Activated CD8-positive, alpha-beta memory T cell treated with anti-CD3 and anti-CD28 coated beads for 36 hours (primary cell): ENCODE results near the gene GRHPR. TPM values are rescaled to one million over a fixed set of nuclear protein-coding genes. Genes with fewer than 3 reads are reported as not detected.

Experiments
- total RNA-seq, 2 experiments: library from RNA; stranded (reverse); gene quantifications; one replicate each; pipeline ENCODE4 v1.2.3, GENCODE V29; 2021

GRHPR gene
- total RNA-seq, 2 experiments from 2014 or later, result 93.3 to 94.0 TPM

Other genes starting within 250 kb of the GRHPR start
- gene ZBTB5, start 42.8 kb downstream of the GRHPR start, total RNA-seq, result 1 to 10 TPM; 6.4 to 6.6 TPM
- gene POLR1E, start 63.3 kb downstream of the GRHPR start, total RNA-seq, result 10 to 100 TPM; 80.6 to 81.2 TPM
- gene FBXO10, start 153.7 kb downstream of the GRHPR start, total RNA-seq, result 1 to 10 TPM; 2.8 to 2.9 TPM
- 100 to 1,000 TPM; 235 to 239 TPM for gene TOMM5, start 169.9 kb downstream of the GRHPR start, total RNA-seq
- gene FRMPD1, start 228.3 kb downstream of the GRHPR start, total RNA-seq, result not detected